NCI-H1930 (cell line): Measurements from ENCODE around the gene NSMF.

Experiments
- DNase-seq, 2 experiments: peaks; one replicate each; lab custom pipeline; 2025; lab: John Stamatoyannopoulos, UW

The NSMF gene, protein sequence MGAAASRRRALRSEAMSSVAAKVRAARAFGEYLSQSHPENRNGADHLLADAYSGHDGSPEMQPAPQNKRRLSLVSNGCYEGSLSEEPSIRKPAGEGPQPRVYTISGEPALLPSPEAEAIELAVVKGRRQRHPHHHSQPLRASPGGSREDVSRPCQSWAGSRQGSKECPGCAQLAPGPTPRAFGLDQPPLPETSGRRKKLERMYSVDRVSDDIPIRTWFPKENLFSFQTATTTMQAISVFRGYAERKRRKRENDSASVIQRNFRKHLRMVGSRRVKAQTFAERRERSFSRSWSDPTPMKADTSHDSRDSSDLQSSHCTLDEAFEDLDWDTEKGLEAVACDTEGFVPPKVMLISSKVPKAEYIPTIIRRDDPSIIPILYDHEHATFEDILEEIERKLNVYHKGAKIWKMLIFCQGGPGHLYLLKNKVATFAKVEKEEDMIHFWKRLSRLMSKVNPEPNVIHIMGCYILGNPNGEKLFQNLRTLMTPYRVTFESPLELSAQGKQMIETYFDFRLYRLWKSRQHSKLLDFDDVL

GRCh38 chr9:137459152-137459600, at the start of gene NSMF:
NSMF (minus strand) TSS chr9:137459334; CDS start chr9:137459102, 232 bp downstream.
- DNase-seq = peak; percentile 73 to 93

- no peak for DNase-seq
Measured at GRCh38 chr9:137506702-137507171, 47.6 kb upstream of the NSMF start.

- no peak for DNase-seq
Measured at GRCh38 chr9:137506274-137506673, 47.1 kb upstream of the NSMF start.

DNA sequence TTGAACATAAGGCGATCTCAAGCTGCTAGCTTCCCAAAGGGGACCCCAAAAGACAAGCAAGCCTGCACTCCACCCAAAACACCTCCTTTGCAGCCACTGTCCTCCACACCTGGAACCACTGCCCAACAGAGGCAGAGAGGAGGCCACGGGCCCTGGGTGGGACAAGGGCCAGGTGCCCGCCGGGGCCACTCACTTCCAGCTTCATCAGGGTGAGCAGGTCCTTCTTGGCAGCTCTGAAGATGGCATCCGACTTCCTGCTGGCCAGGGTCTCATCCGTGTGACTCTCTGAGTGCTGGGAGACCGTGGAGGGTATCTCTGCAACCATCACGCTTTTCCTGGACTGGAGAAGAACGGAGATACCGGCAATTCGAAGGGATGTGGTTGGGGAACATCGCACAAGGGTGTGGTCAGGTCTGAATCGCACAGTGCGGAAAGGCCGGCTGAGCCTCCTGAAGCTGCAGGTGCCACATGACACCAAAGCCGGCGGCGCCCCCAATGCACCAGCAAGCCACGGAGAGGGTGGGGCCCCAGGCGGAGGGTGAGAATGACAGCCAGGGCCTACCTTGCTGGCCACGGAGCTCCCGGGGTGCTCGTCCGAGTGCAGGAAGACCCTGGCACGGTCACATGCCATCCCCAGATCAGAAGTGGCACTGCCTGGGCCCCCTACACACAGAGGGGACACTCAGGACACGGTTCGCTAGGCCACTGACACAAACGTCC, 46.4 kb upstream of the NSMF start:
- no peak for DNase-seq

GRCh38 chr9:137504432-137504777, 45.3 kb upstream of the NSMF start:
- DNase-seq = no peak

DNA sequence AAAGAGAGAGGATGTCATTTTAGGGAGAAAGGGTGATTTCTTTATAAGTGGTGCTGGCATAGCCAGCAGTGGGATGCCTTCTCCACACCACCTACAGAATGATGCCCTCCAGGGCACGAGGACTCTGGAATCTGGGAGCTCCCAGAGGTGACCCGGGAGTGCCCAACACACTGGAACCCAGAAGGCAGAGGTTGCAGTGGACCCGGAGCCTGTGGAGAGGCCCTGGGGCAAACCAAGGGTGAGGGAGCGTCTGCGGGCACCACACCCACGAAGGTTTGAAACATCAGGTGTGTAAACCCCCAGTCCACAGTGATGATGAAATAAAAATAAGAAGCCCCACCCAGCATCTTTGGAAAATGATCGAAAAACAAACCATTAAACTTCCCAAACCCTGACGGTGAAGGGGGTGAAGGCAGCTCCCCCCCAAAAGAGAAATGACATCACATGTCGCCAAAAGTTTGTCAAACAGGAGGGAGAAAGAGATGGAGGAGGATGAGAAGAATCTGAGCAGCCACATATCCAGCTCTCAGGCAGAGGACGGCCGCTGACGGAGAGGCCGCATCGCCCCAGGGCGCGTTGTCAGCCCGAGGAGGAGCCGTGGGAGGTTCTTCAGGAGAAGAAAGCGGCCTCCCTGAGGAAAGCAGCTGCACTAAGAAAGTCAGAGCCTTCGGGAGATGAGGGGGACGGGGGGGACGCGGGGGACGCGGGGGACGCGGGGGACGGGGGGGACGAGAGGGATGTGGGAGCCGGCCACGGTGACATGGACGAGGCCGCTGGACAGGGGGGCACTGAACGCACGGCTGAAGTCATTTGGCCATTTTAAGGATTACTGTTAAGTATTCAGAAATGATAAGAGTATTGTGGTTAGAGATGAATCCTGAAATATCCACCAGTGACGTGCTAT, 43.1 kb upstream of the NSMF start:
- DNase-seq = peak in 1 of 2 experiments; percentile 21

- DNase-seq = no peak
Measured at GRCh38 chr9:137501457-137501856, 42.3 kb upstream of the NSMF start.

DNA sequence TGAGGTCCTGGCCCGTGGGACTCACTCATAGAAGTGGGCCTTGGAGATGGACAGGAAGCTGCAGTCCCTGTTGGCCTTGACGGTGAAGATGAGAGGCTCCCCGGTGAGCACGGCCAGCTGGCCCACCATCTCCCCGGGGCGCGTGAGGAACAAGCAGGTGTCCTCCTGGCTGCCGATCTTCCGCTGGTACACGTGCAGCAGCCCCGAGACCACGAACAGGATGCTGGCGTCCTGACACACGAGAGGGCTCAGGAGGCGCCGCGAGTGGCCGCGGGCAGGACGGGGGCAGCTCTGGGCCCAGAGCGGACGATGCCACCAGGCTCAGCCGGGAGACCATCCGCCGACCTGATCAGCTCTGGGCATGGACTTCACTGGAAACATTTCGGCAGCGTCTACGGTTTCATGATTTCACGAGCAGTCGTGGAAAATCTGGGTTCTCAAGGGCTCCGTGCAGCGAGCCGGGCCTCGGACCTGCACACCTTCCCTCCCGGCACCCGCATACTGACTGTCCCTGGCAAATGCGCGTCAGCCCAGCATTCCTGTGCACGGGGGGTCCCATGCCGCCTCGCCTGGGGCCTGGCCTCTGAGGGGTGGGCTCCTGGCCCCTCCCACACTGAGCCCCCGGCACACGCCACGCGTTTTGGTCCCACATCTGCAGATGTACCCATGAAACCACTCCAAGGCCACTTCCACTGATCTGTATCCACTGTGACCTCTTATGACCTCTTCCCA, 41.7 kb upstream of the NSMF start:
- DNase-seq = no peak

- no peak for DNase-seq
Measured at GRCh38 chr9:137499858-137500661, 40.9 kb upstream of the NSMF start.

DNA sequence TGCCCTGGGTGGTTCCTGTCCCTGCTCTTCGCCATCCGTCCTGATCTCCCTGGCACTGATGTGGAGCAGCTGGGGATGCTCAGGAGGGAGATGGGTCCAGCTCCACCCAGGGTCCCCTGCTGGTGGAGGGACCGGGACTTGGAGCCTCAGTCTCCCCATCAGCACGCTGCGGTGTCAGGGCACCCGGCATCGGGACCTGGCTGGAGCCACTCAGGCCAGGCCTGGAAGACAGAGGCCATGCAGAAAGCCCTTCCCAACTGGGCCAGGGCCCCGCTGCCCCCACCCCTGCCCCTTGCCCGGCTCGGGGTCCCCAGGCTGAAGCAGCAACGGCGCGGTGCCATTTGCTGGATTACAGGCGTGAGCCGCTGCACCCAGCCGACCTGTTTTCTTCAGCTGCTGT, 40.3 kb upstream of the NSMF start:
- no peak for DNase-seq

DNA sequence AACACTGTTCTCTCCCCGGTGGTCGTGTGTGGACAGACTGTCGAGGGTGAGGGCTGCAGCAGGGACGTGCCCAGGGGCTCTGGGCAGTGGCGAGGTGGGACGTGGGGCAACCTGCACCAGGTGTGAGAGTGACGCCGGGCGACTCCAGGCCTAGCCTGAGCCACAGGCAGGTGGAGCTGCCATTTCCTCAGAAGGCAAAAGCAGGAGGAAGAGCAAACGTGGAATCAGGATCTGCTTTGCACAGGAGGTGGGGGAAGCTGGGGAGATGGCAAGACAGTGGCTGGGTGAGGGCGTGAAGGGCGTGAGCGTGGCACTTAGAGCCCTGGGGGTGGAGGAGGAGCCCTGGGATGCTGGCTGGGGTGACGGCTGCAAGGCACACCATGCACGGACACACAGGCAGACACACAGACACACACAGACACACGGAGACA, 39.6 kb upstream of the NSMF start:
- DNase-seq = no peak

DNA sequence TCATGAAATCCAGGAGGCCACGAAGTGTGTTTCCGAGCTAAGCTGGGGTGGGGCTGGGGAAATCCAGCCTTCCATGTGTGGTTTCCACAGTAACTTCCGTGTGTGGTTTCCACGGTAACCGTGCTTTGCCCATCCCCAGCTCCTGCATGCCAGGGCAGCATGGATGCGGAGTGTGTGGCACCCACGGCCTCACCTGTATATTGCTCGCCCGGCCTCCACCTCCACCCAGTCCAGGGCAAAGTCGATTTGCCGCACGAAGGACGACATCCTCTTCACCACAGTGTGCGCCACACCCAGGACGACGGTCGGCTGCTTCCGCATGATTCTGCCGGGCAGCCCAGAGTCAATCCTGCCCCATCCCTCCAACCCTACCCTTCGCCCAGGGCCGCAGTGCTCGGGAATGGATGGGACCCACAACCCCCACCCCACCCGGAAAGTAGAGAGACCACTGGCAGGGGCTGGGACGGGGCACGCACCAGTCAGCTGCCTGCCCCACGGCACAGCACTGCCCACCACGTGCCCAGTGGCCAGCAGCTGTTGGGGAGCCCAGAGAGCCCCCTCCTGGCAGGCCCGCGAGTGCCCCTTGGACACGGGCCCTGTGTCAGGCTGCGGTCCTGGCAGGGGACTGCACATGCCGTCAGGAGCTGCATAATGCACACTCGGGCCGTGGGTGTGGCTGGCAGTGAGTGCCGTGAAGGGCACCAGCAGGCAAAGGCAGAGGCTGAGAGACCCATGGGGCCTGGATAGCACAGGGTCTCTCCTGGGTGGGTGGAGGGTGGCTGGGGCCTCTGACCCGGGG, 39.0 kb upstream of the NSMF start:
- no peak for DNase-seq

DNA sequence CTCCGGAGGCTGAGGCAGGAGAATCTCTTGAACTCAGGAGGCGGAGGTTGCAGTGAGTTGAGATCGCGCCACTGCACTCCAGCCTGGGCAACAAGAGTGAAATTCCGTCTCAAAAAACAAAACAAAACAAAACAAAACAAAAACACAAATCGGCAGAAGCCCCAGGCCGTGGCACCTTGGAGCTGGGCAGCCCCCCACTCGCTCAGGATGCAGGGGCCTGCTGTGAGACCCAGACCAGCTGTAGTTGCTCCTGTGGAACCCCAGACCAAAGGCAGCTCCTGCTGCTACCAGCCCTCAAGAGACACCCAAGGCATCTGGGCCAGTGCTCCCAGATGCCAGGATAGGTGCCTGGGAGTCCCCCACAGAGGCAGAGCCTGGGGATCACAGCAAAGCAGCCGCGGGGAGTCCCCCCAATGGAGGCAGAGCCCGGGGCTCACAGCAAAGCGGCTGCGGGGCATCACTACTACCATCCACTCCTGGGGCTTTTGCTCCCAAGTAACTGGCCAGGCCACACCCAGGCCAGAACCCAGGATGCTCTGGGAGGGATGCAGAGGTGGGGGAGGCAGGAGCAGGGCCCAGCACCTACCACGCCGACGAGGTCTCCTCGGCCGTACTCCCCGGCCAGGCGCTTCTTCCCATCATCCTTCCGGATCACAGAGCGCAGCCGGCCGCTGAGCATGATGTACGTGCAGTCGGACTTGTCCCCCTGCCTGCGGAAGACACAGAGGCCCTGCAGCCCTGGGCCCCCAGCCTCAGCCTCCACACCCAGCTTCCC, 37.7 kb upstream of the NSMF start:
- DNase-seq = no peak

GRCh38 chr9:137494550-137495351, 35.6 kb upstream of the NSMF start:
- no peak for DNase-seq

DNA sequence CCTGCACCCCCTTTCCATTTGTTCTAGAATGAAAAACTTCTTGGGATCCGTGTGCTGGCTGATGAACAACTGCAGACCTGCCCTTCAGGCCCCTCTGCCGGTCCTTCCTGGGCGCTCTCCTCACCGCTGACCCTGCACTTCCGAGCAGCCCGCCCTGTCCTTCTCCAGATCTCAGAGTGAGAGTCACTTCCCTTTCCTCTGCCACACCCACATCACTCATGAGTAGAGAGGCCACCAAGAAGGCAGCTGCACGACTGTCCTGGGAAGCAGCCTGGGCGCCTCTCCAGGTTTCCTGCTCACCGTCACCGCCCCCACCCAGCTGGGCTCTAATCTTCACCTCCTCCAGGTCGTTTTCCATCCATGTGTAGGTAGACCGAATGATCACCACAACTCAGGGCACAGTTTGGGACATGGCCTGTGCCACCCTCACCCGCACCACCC, 35.0 kb upstream of the NSMF start:
- no peak for DNase-seq

- DNase-seq = no peak
Measured at GRCh38 chr9:137493364-137494103, 34.4 kb upstream of the NSMF start.
